ENCODE data around the gene PAK6.
A peak's percentile ranks its signal among the peaks of the same experiment; 100 is the strongest.

The PAK6 gene

GRCh38 chr15:40252438-40253166, 13.7 kb downstream of the PAK6 start:
- Histone ChIP-seq H4K20me1 (ENCODE audit: low read depth, low read length) (no peaks in the 10 kb centered on the region), H3K27ac (ENCODE audit: low read depth, low read length) (no peak overlapping the region), H3K4me2 (ENCODE audit: low read depth, low read length, poor library complexity, severe bottlenecking) (peak overlapping the region; percentile 17)

GRCh38 chr15:40253167-40253790, 14.4 kb downstream of the PAK6 start:
- H3K9me3 ChIP-seq (ENCODE audit: insufficient read depth, low read length) = no peaks in the 10 kb centered on the region
- no peak overlapping the region for H3K9ac ChIP-seq (ENCODE audit: low read length)
- H3K9me2 ChIP-seq (replicated peaks; ENCODE audit: insufficient read depth, low read length) = no peaks in the 10 kb centered on the region
- H3F3A ChIP-seq (ENCODE audit: insufficient read depth) = no peaks in the 10 kb centered on the region
- H3K27ac ChIP-seq (ENCODE audit: low read depth, low read length) = no peak overlapping the region
- H3K79me2 ChIP-seq (ENCODE audit: insufficient read depth, low read length) = no peaks in the 10 kb centered on the region
- no peak for TF ChIP-seq EZH2phosphoT487 (conservative IDR thresholded peaks at IDR 0.05; ENCODE audit: low read length)
- no peak for TF ChIP-seq CTCF (IDR thresholded peaks at IDR 0.05; ENCODE audit: insufficient read depth, low read length, poor library complexity, severe bottlenecking)
- no peak overlapping the region for H3K4me3 ChIP-seq (ENCODE audit: insufficient read depth, low read length, poor library complexity, severe bottlenecking)
- no peak overlapping the region for H2AFZ ChIP-seq (ENCODE audit: low read depth, low read length, severe bottlenecking)
- no peaks in the 10 kb centered on the region for H3K27me3 ChIP-seq (ENCODE audit: low read length)
- H3K36me3 ChIP-seq (ENCODE audit: low read length) = no peaks in the 10 kb centered on the region
- no peaks in the 10 kb centered on the region for H4K20me1 ChIP-seq (ENCODE audit: low read depth, low read length)
- peak overlapping the region; percentile 17 for H3K4me2 ChIP-seq (ENCODE audit: low read depth, low read length, poor library complexity, severe bottlenecking)

More at GRCh38 chr15:40252438-40253166, 13.7 kb downstream of the PAK6 start:
- Histone ChIP-seq H3K4me3 (ENCODE audit: insufficient read depth, low read length, poor library complexity, severe bottlenecking) (no peak overlapping the region), H3K27me3 (ENCODE audit: low read length) (no peaks in the 10 kb centered on the region), H3F3A (ENCODE audit: insufficient read depth) (no peaks in the 10 kb centered on the region), H3K9me2 (replicated peaks; ENCODE audit: insufficient read depth, low read length) (no peaks in the 10 kb centered on the region), H3K9ac (ENCODE audit: low read length) (no peak overlapping the region), H2AFZ (ENCODE audit: low read depth, low read length, severe bottlenecking) (no peak overlapping the region), H3K9me3 (ENCODE audit: insufficient read depth, low read length) (no peaks in the 10 kb centered on the region), H3K36me3 (ENCODE audit: low read length) (no peaks in the 10 kb centered on the region), H3K79me2 (ENCODE audit: insufficient read depth, low read length) (no peaks in the 10 kb centered on the region)
- no peak for TF ChIP-seq CTCF (IDR thresholded peaks at IDR 0.05; ENCODE audit: insufficient read depth, low read length, poor library complexity, severe bottlenecking)
- TF ChIP-seq EZH2phosphoT487 (conservative IDR thresholded peaks at IDR 0.05; ENCODE audit: low read length) = no peak

- H4K20me1 ChIP-seq (ENCODE audit: low read depth, low read length) = no peaks in the 10 kb centered on the region
- no peaks in the 10 kb centered on the region for H3K36me3 ChIP-seq (ENCODE audit: low read length)
- H3K27ac ChIP-seq (ENCODE audit: low read depth, low read length) = no peak overlapping the region
- no peak overlapping the region for H3K4me2 ChIP-seq (ENCODE audit: low read depth, low read length, poor library complexity, severe bottlenecking)
- no peaks in the 10 kb centered on the region for H3F3A ChIP-seq (ENCODE audit: insufficient read depth)
- H3K79me2 ChIP-seq (ENCODE audit: insufficient read depth, low read length) = no peaks in the 10 kb centered on the region
- no peaks in the 10 kb centered on the region for H3K9me2 ChIP-seq (replicated peaks; ENCODE audit: insufficient read depth, low read length)
- no peak overlapping the region for H3K9ac ChIP-seq (ENCODE audit: low read length)
- no peaks in the 10 kb centered on the region for H3K9me3 ChIP-seq (ENCODE audit: insufficient read depth, low read length)
- no peak overlapping the region for H2AFZ ChIP-seq (ENCODE audit: low read depth, low read length, severe bottlenecking)
- no peaks in the 10 kb centered on the region for H3K27me3 ChIP-seq (ENCODE audit: low read length)
- H3K4me3 ChIP-seq (ENCODE audit: insufficient read depth, low read length, poor library complexity, severe bottlenecking) = no peak overlapping the region
- TF ChIP-seq CTCF (IDR thresholded peaks at IDR 0.05; ENCODE audit: insufficient read depth, low read length, poor library complexity, severe bottlenecking) (no peak), EZH2phosphoT487 (conservative IDR thresholded peaks at IDR 0.05; ENCODE audit: low read length) (no peak)
Measured at GRCh38 chr15:40254452-40254851, 15.6 kb downstream of the PAK6 start.
